ENCODE data around the gene PEX5.
"Not testable (repeated sequence)": the region's sequence is repeated elsewhere in the genome, so short reads cannot be mapped to it uniquely, and the experiment has no call there.

PEX5 gene

DNA sequence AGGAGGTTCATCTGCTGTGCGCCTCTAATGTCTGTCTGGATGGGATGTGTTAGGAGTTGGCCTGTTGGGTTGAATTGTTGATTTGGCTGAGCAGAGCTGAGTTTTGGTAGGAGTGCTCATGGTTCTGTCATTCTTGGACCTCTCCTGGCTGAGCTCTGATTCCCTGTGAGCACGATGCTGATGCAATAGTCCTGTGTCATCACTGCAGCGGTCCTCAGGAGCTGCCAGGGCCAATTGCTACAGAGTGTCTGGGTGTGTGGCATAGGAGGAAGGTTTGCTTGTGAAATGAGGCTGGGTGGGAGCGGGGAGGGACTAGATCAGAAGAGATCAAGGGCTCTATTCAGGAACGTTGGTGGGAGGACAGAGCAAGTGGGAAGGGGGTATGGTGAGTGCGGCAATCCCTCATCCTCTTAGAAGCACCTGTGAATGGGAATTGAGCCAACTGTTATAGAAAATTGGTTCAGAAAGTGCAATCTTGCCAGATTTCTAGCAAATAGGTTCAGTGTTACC lies 21.2 kb downstream of the PEX5 start:
- DNase-seq (ENCODE audit: low read depth in 1 of 2, low spot score in 1 of 2): no peak

DNA sequence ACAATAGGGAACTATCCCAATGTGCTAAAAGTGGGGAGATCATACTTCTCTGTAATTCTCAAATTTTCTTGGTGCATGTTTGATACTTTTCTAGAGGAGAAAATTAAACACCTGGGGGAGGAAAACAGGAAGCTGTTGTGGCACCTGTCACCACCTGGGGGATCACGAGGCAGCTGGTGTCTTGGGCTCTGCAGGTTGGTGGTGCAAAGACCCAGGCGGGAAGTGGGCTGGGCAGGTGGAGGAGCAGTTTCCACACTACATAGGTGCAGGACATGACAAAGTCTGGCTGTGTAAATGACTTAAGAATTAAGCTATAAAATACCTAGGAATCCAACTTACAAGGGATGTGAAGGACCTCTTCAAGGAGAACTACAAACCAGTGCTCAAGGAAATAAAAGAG lies 23.2 kb downstream of the PEX5 start:
- no peak for DNase-seq (ENCODE audit: low read depth in 1 of 2, low spot score in 1 of 2)

DNA sequence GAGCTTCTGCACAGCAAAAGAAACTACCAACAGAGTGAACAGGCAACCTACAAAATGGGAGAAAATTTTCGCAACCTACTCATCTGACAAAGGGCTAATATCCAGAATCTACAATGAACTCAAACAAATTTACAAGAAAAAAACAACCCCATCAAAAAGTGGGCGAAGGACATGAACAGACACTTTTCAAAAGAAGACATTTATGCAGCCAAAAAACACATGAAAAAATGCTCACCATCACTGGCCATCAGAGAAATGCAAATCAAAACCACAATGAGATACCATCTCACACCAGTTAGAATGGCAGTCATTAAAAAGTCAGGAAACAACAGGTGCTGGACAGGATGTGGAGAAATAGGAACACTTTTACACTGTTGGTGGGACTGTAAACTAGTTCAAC lies 24.3 kb downstream of the PEX5 start:
- not testable (repeated sequence) for DNase-seq (ENCODE audit: low read depth in 1 of 2, low spot score in 1 of 2)

DNA sequence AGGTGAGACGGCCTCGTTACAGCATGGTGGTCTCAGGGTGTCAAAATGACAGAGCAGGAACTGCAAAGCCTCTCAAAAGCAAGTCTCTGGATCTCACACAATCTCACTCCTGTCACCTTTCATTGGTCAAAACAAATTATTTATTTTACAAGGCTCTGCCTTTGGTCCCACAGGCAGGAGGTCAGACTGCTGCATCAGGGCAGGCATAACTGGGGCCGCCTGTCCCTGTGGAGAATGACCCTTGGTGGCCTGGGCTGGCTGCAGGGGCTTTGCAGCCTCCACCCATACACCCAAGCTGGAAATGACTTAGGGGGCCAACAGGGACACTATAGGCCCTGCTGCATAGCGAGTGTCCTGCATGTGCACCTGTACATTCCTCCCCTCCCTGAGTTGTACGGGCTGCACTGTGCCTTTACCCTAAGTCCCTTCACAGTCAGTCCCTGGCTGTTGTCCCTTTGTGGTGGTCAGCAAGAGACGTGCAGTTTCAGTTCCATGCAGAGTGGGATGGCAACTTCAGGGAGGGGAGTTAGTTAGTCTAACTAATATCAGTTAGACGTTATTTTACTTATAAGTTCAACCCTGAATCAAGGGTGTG lies 28.1 kb downstream of the PEX5 start:
- no peak for DNase-seq (ENCODE audit: low read depth in 1 of 2, low spot score in 1 of 2)

DNA sequence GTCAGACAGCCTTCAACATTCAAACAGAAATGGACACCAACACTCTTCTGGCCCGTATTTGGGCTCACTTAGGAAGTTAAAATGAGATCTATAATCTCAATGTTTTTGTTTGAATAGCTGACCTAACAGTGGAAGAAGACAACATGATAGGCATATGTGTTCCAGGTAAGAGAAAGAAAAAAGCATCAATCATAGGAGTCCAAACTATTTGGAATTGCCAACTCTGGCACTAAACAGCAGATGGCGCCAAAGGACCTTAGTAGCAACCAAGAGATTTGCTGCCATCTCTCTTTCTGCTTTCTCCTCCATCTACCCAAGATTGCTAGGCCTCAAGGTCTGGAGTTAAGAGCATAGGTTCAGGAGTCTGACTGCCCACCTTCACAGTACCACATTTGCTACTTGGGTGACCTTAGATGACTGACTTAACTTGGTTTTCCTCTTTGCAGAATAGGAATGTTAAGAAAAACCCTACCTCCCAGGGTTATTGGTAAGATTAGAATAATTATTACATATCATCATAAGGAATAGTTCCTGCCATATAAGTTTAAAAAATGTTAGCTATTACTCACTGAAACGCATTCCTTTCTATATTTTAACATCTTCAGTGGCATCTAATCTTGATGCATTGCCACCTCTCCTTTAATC lies 30.2 kb downstream of the PEX5 start:
- DNase-seq (ENCODE audit: low read depth in 1 of 2, low spot score in 1 of 2): peak; percentile 44 to 53

DNA sequence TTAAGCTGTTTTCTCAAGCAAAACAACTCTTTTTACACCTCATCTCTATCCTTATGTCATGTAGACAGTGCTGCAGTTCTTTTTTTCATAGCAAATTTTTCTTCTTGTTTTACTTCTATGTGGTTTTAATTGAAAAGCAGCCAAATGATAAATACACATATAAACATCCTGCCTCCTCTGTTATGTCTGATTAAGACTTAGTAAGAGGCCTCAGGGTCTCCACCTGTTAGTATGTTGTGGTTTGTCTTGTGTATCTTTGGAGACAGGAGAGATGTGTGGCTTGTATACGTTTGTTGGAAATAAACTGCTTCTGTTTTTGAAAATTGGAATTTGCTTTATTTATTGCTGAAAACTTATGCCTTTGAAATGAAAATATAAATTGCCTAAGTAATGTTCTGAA lies 32.0 kb downstream of the PEX5 start:
- DNase-seq (ENCODE audit: low read depth in 1 of 2, low spot score in 1 of 2): no peak

DNA sequence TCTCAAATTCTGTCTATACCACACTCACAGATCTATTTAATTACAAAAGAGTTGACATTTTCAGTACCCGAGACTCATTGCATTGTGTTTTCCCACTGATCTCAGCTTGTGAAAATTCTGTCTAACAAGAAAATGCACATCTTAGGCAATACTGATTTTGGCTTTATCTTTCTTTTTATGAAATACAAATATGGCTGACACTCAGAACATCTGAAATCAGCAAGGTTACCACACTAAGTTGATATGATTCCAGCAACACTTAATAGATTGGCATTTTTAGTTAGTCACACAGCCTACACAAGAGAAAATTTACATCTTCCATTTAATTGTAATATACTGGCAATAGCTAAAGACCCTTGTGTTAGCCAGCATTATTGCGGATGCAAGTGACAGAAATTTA lies 40.3 kb downstream of the PEX5 start:
- no peak for DNase-seq (ENCODE audit: low read depth in 1 of 2, low spot score in 1 of 2)

DNA sequence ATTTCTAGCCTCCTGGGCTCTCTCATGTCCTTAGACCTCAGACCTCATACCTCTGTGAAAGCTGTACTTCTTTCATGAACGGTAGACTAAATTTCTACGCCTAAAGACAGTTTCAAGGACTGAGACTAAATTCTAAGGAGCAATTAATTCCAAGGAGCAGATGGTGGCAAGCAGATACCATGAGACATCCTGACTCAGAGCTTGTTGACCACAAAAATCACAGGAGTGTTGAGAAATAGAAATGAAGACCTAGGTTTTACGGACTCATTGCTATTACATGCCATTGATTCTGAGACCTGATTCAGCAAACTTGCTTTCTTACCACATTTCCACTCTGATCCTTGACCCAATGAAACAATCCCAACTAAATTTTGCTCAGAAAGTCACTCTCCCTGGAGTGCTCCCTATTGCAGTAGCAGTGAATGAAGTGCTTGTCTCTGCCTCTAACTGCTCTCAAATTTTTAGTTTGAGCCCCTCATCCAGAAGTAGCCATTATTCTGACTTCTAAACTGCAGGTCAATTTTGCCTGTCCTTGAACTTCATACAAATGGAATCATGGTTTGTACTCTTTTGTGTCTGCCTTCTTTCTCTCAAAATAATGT lies 52.0 kb downstream of the PEX5 start:
- DNase-seq (ENCODE audit: low read depth in 1 of 2, low spot score in 1 of 2): no peak

DNA sequence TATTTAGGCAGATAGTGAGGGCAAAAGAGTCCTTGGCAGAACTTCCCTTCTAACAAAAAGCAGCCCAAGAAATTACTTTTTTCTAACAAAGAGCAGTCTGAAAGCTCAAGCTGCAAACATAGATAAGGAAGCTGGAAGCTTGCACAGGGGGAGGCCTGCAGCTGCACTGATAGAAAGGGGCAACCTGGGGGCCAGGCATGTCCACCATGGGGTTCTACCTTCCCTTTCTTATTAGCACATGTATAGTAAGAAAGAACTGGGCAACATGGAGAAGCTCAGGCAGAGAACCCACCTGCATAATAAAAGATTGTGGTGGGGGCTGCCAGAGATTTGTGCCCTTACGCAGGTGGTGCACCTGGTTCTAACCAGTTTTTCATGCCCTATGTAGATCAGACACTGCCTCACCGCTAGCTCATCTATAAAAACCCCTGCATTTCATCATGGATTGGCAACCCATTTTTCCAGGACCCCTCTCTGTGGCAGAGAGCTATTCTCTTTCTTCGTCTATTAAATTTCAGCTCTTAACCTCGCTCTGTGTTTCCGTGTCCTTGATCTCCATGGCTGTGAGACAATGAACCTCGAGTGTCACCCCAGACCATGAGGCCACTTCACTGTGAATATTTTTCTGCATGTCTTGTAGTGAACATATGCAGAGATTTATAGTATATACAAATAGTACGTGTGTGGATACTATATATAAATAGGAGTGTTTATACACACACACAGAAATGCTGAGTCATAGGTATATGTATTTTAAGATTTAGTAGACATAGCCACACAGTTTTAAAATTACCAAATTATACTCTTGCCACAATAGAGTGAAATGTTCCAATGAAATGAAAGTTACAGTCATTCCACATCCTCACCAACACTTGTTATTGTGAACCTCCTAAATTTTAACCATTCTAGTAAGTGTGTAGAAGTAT lies 53.0 kb downstream of the PEX5 start:
- no peak for DNase-seq (ENCODE audit: low read depth in 1 of 2, low spot score in 1 of 2)

DNA sequence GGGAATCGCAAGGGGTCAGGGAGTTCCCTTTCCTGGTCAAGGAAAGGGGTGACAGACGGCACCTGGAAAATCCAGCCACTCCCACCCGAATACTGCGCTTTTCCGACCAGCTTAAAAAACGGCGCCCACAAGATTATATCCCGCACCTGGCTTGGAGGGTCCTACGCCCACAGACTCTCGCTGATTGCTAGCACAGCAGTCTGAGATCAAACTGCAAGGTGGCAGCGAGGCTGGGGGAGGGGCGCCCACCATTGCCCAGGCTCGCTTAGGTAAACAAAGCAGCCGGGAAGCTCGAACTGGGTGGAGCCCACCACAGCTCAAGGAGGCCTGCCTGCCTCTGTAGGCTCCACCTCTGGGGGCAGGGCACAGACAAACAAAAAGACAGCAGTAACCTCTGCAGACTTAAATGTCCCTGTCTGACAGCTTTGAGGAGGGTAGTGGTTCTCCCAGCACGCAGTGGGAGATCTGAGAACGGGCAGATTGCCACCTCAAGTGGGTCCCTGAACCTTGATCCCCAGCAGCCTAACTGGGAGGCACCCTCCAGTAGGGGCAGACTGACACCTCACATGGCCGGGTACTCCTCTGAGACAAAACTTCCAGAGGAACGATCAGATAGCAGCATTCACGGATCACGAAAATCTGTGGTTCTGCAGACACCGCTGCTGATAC lies 62.0 kb downstream of the PEX5 start:
- DNase-seq (ENCODE audit: low read depth in 1 of 2, low spot score in 1 of 2): not testable (repeated sequence)

DNA sequence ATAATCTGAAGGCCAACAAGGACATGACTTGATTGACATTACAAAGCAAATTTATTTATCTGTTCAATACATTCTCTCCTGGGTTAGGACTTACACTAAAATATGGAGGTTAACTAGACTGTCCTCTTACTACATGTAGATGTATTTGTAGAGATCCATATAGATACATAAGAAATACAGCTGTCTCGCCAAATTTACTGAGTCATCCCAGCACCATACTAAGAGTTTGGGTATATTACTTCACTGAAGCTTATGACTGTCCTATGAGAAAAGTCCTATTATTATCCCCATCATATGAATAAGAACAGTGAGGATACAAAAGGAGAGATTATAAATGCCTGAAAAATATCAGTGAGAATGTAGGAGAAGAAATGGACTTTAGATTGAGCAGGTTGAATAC lies 69.6 kb downstream of the PEX5 start:
- no peak for DNase-seq (ENCODE audit: low read depth in 1 of 2, low spot score in 1 of 2)
